Posterior vena cava (tissue), 2 donors: ENCODE measurements around the gene GULP1. TPM values are rescaled to one million over a fixed set of nuclear protein-coding genes. Genes with fewer than 3 reads are reported as not detected.

Experiments
- DNase-seq: peaks from one replicate; pipeline ENCODE4 v3.0.0-alpha.2; 2020; ENCODE audit warnings: low spot score
- intact Hi-C, 2 donors: fragments of 100-400 bp; cut with DNase I; formaldehyde crosslinking; loops; one replicate each; pipeline versions ENCODE4 v1.14.1 to v1.14.2; 2022 to 2023
- total RNA-seq, 2 donors: library from RNA; stranded (reverse); fragmentation: NEBNext Ultra II Directional; extraction: Animal tissue kit (Norgen Biotek cat#: 25700); gene quantifications; one replicate each; pipeline ENCODE4 v1.2.1, GENCODE V29; 2021
- donor health status: DM: yes; HTN: yes; CAD: no.
- donor health status: DM: yes; HTN: yes; CAD: no.

The GULP1 gene
- total RNA-seq, 2 donors from 2014 or later, result 25.9 to 63.2 TPM

- peak; percentile 70 for DNase-seq
- intact Hi-C loops, result no loop called here
Measured at GRCh38 chr2:188561473-188561979, 269.9 kb downstream of the GULP1 start.

GRCh38 chr2:188569431-188570165 is 277.9 kb downstream of the GULP1 start:
- intact Hi-C loops, result no loop called here
- DNase-seq, result no peak

- intact Hi-C loops, result no loop called here
- no peak for DNase-seq
Measured at GRCh38 chr2:188570370-188570769, 278.7 kb downstream of the GULP1 start.

GRCh38 chr2:188571543-188572303 is 280.0 kb downstream of the GULP1 start:
- intact Hi-C loops, result no loop called here
- no peak for DNase-seq

GRCh38 chr2:188572592-188572991 is 280.9 kb downstream of the GULP1 start:
- no peak for DNase-seq
- intact Hi-C loops, result no loop called here

GRCh38 chr2:188573453-188573852 is 281.8 kb downstream of the GULP1 start:
- intact Hi-C loops, result no loop called here
- DNase-seq, result no peak

GRCh38 chr2:188576006-188576405 is 284.3 kb downstream of the GULP1 start:
- no peak for DNase-seq
- intact Hi-C loops, result no loop called here

GRCh38 chr2:188576651-188577050 is 285.0 kb downstream of the GULP1 start:
- intact Hi-C loops, result no loop called here

GRCh38 chr2:188577231-188577630 is 285.6 kb downstream of the GULP1 start:
- intact Hi-C loops, result no loop called here
- DNase-seq, result no peak

More at GRCh38 chr2:188576651-188577050, 285.0 kb downstream of the GULP1 start:
- no peak for DNase-seq

GRCh38 chr2:188580738-188581137 is 289.1 kb downstream of the GULP1 start:
- DNase-seq, result no peak

GRCh38 chr2:188582211-188582610 is 290.5 kb downstream of the GULP1 start:
- DNase-seq, result no peak
- intact Hi-C loops, result no loop called here

More at GRCh38 chr2:188580738-188581137, 289.1 kb downstream of the GULP1 start:
- intact Hi-C loops, result no loop called here

GRCh38 chr2:188588235-188588634 is 296.6 kb downstream of the GULP1 start:
- DNase-seq, result no peak
- intact Hi-C loops, result no loop called here

GRCh38 chr2:188596054-188596453 is 304.4 kb downstream of the GULP1 start:
- intact Hi-C loops, result no loop called here
- no peak for DNase-seq

GRCh38 chr2:188598551-188598950 is 306.9 kb downstream of the GULP1 start:
- peak; percentile 49 for DNase-seq
- intact Hi-C loops, result no loop called here

- intact Hi-C loops, result no loop called here
- DNase-seq, result no peak
Measured at GRCh38 chr2:188599140-188599539, 307.5 kb downstream of the GULP1 start.

- intact Hi-C loops, result no loop called here
- DNase-seq, result no peak
Measured at GRCh38 chr2:188600536-188601210, 309.0 kb downstream of the GULP1 start.

- intact Hi-C loops, result no loop called here
- no peak for DNase-seq
Measured at GRCh38 chr2:188601391-188601790, 309.7 kb downstream of the GULP1 start.

GRCh38 chr2:188601927-188602326 is 310.3 kb downstream of the GULP1 start:
- intact Hi-C loops, result no loop called here
- no peak for DNase-seq

- DNase-seq, result no peak
- intact Hi-C loops, result no loop called here
Measured at GRCh38 chr2:188604579-188604978, 312.9 kb downstream of the GULP1 start.
